ENCODE results near the gene ARIH1. TPM values are rescaled to one million over a fixed set of nuclear protein-coding genes. Genes with fewer than 3 reads are reported as not detected.
"Not testable (repeated sequence)": the region's sequence is repeated elsewhere in the genome, so short reads cannot be mapped to it uniquely, and the experiment has no call there.

The ARIH1 gene
- polyA plus RNA-seq, 3 donors, result 189 to 194 (median 193) TPM

- DNase-seq (ENCODE audit: extremely low read depth in 1 of 11, low read depth in 9 of 11, low spot score in 4 of 11), result not testable (repeated sequence)
These were observed 152.0 kb downstream of the ARIH1 start for GRCh38 chr15:72626153-72626552.

- DNase-seq (ENCODE audit: extremely low read depth in 1 of 11, low read depth in 9 of 11, low spot score in 4 of 11), result not testable (repeated sequence)
These were observed 154.3 kb downstream of the ARIH1 start for GRCh38 chr15:72628249-72629067.

GRCh38 chr15:72629068-72629570 is 155.0 kb downstream of the ARIH1 start:
- not testable (repeated sequence) for DNase-seq (ENCODE audit: extremely low read depth in 1 of 11, low read depth in 9 of 11, low spot score in 4 of 11)

- DNase-seq (ENCODE audit: extremely low read depth in 1 of 11, low read depth in 9 of 11, low spot score in 4 of 11), result peak in 10 of 11 donors; percentile 20 to 64 (median 39)
These were observed 162.6 kb downstream of the ARIH1 start for GRCh38 chr15:72636519-72637282.

- not testable (repeated sequence) for DNase-seq (ENCODE audit: extremely low read depth in 1 of 11, low read depth in 9 of 11, low spot score in 4 of 11)
These were observed 165.8 kb downstream of the ARIH1 start for GRCh38 chr15:72639759-72640483.

- not testable (repeated sequence) for DNase-seq (ENCODE audit: extremely low read depth in 1 of 11, low read depth in 9 of 11, low spot score in 4 of 11)
These were observed 168.1 kb downstream of the ARIH1 start for GRCh38 chr15:72642271-72642670.

GRCh38 chr15:72648631-72649253 is 174.6 kb downstream of the ARIH1 start:
- not testable (repeated sequence) for DNase-seq (ENCODE audit: extremely low read depth in 1 of 11, low read depth in 9 of 11, low spot score in 4 of 11)

Other genes starting within 250 kb of the ARIH1 start
- gene PKM, start 243.1 kb upstream of the ARIH1 start, polyA plus RNA-seq (ENCODE audit: insufficient read length in 3 of 3), result 100 to 1,000 TPM; 636 to 752 (median 681) TPM
- gene PARP6, start 201.8 kb upstream of the ARIH1 start, polyA plus RNA-seq (ENCODE audit: insufficient read length in 3 of 3), result 100 to 1,000 TPM in 2 of 3 donors, 10 to 100 TPM in 1; 88.5 to 141 (median 106) TPM
- 1 to 10 TPM; 3.1 to 7.0 (median 3.9) TPM for gene CELF6, start 154.2 kb upstream of the ARIH1 start, polyA plus RNA-seq (ENCODE audit: insufficient read length in 3 of 3)
- 100 to 1,000 TPM; 105 to 135 (median 111) TPM for gene HEXA, start 98.3 kb upstream of the ARIH1 start, polyA plus RNA-seq (ENCODE audit: insufficient read length in 3 of 3)
- gene TMEM202, start 76.0 kb upstream of the ARIH1 start, polyA plus RNA-seq (ENCODE audit: insufficient read length in 3 of 3), result not detected
- under 1 TPM; 0.09 to 0.23 (median 0.10) TPM for gene GOLGA6B, start 180.4 kb downstream of the ARIH1 start, polyA plus RNA-seq (ENCODE audit: insufficient read length in 3 of 3)
- gene HIGD2B, start 211.9 kb downstream of the ARIH1 start, polyA plus RNA-seq (ENCODE audit: insufficient read length in 3 of 3), result not detected
- 10 to 100 TPM; 36.4 to 48.5 (median 41.1) TPM for gene BBS4, start 211.9 kb downstream of the ARIH1 start, polyA plus RNA-seq (ENCODE audit: insufficient read length in 3 of 3)

Measured in renal cortex interstitium (tissue), 11 donors.